Measurements from ENCODE around the gene MEGF10.

MEGF10 gene

DNA sequence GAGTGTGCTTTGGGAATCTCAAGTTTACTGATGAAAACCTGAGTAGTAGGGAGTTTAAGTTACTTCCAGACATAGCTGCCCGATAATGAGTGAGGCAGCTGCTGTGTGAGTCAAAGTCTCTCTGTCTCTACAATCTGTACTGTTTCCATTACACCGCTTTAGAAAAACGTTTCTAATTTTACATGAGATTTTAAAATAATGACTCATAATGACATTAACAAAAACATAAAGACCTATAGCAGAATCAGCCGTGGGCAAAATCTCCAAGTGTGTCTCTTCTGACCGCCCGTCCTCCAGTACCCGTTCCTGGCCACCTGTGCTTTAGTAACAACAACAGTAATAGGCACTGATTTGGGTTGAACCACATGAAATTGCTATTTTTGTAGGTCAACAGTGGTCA lies 157.2 kb downstream of the MEGF10 start:
- no peak for DNase-seq

DNA sequence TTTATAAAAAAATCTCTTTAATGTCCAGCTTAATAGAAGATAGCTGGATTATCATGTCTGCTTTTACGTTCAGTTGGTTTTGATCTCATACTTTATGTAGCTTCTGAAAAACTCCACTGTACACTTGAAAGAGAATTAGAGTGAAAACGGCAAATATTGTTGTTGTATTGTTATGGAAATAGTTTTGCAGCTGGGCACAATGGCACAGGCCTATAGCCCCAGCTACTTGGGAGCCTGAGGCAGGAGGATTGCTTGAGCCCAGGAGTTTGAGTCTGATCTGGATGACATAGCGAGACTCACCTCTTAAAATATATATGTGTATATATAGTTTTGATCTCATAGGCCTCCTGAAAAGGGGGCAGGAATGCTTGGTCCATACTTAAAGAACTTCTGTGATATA lies 159.4 kb downstream of the MEGF10 start:
- DNase-seq, result no peak

DNA sequence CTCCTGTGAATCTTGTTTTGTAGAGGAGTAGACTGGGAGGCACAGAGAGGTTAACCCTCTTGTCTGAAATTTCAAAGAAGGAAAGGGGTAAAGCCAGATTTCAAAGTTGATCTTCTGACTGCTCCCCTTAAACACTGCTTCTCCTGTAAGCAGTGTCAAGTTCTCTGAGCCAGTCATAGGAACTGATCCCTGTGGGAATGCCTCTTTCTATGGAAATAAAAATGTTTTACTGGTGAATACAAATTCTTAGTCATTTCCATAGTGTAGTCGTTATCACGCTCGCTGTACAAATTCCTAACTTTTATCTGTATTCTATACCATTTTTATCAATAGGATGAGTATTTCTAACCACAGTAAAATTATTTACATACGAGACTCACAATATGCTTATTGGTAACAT lies 160.5 kb downstream of the MEGF10 start:
- DNase-seq, result no peak

DNA sequence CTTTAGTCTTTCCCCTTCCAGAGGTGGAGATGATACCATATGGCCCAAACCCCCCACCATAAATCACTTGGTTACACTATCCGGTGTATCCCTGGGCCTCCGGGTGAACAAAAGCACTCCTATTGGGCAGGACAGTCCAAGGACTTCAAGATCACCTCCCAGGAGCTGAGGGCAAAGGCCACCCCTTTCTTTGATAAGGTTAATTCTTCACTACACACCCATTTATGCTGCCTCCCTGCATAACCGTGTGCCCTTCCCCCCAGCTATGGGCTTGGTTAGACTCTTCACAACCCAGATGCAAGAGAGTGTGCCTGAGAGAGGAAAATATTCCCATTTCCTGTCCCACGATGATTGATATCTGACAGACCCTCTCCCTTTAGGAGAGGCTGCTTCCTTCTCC lies 162.0 kb downstream of the MEGF10 start:
- no peak for DNase-seq

DNA sequence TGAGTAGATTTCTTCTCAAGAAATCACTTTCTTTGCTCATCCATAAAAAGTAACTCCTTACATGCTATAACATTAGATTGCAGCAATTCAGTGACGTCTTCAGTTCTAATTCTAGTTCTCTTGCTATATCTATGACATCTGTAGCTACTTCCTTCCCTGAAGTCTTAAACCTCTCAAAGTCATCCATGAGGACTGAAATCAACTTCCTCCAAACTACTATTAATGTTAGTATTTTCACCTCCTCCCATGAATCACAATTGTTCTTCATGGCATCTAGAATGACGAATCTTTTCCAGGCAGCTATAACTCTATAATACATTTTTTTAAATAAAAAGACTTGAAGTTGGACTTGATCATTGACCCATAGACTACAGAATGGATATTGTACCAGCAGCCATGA lies 180.6 kb downstream of the MEGF10 start:
- DNase-seq, result no peak

DNA sequence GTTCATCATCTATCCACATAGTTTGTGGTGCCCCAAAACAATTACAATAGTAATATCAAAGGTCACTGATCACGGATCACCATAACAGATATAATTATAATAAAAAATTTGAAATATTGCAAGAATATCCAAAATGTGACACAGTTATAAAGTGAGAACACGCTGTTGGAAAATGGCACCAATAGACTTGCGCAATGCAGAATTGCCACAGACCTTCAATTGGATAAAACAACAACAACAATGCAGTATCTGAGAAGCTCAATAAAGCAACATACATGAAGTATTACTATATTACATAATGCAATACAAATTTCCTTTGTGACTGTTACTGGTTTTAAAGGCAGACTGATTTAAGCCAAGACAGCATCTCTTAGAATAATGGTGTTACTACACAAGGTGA lies 182.1 kb downstream of the MEGF10 start:
- DNase-seq, result no peak

DNA sequence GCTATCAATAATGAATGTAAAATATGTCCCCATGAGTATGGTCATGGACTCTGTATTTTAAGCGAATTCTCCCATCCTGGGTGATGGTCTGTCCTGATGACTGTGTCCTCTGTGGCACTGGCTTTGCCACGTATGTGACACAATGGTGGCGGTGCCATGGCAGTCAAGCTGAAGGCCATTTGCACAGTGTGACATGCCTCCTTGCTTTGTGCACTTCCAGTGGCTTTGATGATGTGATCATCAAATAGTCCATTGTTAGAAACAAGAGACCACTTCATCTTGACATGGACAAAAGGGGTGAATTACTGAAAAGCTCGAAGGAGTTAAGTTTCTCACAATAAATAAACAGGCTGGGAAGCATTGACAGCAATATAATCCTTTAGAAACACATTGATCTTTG lies 195.9 kb downstream of the MEGF10 start:
- DNase-seq, result no peak

DNA sequence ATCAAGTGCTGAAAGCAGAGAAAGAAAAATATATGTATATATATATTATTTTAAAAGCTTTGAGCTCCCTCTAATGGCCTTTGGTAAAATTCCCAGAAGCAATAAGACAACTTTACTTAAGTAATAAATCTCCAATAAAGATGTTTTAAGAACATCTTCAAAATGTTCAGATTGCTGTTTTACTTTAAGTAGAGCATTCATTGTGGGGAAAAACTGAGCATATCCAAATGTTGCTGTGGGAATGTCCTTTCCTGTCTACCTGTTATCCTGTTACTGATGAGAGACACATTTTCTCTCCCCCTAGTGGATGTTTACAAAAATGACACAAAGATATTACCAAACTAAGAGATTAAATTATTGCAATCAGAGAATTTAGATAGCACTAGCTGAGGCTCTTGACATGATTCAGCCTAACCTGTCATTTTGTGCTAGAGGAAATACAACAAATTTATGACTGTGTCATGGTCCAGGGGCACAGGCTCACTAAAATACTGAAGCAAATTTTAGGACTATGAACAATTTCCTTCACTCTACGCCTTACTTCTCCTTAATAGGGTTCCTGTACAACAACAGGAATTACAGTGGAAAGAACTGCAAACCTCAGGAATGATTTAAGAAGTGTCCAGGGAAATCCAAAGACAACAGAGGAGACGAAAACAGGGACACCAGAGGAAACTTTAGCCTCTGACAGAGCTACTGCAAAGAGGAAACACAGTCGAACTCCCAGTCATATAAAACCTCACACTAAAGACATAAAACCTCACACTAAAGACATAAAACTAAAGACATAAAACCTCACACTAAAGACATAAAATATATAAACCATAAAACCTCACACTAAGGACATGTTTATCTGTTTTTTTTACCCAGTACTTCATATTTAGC lies 202.5 kb downstream of the MEGF10 start:
- peak; percentile 22 to 46 for DNase-seq

DNA sequence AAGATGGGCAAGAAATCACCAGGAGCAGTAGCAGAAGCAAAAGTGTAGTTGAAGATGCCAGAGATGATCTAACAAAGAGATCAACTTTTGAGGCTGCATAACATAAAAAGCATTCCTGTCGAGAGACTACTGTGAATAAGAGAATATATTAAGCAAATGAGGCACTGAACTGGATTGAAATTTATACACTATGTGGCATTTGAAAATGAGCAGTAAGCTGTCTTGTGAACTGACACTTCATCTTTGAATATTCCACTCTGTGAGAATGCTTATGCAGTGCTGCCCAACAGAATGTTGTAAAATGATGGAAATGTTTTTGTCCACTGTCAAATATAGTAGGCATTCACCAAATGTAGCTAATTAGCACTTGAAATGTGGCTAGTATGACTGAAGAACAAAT lies 208.0 kb downstream of the MEGF10 start:
- peak in 1 of 2 experiments; percentile 30 for DNase-seq

DNA sequence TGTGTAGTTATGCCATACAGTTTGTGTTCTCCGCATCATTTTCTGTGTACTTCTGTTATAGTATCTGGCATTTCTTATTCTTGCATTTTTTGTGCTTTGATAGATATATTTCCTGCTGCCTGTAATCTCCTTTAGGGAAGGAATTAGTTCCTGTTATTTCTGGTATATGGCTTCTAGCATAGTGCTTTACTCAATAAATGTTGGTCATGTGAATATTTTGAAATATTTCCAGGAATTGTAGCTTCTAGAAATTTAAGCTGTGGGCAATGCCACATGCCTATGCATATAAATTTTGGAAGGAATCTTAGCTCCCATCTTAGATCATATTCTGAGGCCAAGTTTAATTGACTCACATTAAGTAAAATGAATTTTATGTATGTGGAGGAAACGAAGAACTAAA lies 215.3 kb downstream of the MEGF10 start:
- no peak for DNase-seq

DNA sequence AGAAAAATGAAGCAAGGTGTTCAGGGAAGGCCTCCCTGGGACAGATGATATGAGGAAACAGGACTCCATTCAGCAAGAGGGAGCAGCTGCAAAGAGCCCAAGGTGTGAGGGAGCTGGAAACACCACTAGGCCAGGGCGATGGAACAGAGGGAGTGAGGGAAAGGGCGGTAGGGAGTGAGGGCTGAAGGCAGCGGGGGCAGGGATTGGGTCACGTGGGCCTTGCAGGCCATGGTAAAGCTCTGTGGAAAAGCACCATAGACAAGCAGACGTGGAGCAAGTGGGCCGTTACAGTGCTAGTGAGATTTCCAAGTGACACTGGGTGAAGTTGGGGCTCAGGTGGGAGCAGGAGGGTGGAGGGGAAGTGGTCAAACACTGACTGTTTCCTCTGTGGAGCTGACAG lies 216.0 kb downstream of the MEGF10 start:
- no peak for DNase-seq

DNA sequence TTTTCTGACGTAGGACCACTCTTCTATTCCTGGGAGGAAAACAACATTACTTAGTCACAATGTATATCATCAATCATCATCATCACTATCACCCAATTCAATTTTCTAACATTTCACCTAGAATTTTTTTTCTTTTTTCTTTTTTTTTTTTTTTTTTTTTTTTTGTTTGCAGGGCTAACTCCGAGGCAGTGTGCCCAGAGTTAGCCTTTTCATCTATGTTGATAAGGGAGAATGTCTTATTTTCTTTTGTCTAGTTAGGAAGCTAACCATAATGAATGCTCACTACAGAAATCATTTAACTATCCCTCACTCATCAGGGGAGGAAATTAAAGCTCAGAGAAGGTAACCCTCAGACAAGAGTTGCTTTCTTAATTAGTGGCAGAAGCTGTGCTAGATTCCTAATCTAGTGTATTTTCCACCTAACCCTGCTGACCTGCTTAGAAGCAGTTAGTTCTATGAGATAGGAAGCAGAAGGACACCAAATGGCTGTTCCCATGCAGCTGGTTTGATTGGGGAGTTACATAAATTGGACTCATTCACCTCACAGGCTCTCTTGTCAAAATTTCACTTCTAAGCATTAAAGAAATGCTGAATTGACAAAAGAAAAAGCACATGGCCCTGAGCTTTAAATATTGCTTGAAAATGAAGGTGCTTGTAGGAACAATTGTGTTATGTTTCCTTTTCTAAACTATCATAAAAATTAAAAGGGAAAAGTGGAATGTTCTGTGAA lies 218.2 kb downstream of the MEGF10 start:
- DNase-seq, result no peak

All from NCI-H526 (cell line).